Natural killer cell (primary cell): ENCODE results near the gene ARMH3. TPM values are rescaled to one million over a fixed set of nuclear protein-coding genes. Genes with fewer than 3 reads are reported as not detected.
A peak's percentile ranks its signal among the peaks of the same experiment; 100 is the strongest.
"Not testable (repeated sequence)": the region's sequence is repeated elsewhere in the genome, so short reads cannot be mapped to it uniquely, and the experiment has no call there.

Experiments used
- ATAC-seq, 3 donors: fragments of 150-1000 bp in 2 of 3; fragments of 200-7000 bp in 1 of 3; cut with Tn5 transposase; 1 replicate in 1 of 3; 2 replicates in 2 of 3; pipeline ENCODE4 v1.10.0; 2021; ENCODE audit warnings: mild to moderate bottlenecking in 2 of 3, moderate library complexity in 2 of 3
- DNase-seq, 2 donors: peaks; one replicate each; pipeline versions ENCODE4 v3.0.0 to v3.0.0-alpha.2; 2013 to 2021; ENCODE audit warnings: mixed read lengths in 1 of 2
- H3K27ac ChIP-seq: one replicate; pipeline ENCODE4 v1.5.1; 2013; ENCODE audit warnings: mild to moderate bottlenecking, low read length
- H3K27me3 ChIP-seq: one replicate; pipeline ENCODE4 v1.6.1; 2013; ENCODE audit warnings: low read length; ENCODE audit not compliant: control insufficient read depth, insufficient read depth
- H3K36me3 ChIP-seq: one replicate; pipeline ENCODE4 v1.6.1; 2013; ENCODE audit warnings: low read length; ENCODE audit not compliant: control insufficient read depth, insufficient read depth
- H3K4me1 ChIP-seq: one replicate; pipeline ENCODE4 v1.6.1; 2013; ENCODE audit warnings: low read length; ENCODE audit not compliant: control insufficient read depth, insufficient read depth
- H3K4me3 ChIP-seq: one replicate; pipeline ENCODE4 v1.5.1; 2013; ENCODE audit warnings: low read length
- H3K9me3 ChIP-seq: one replicate; pipeline ENCODE4 v1.6.1; 2013; ENCODE audit warnings: low read length; ENCODE audit not compliant: control insufficient read depth, insufficient read depth
- H3K27ac Mint-ChIP-seq, 2 donors: one replicate each; pipeline ENCODE4 v1.8.0; 2022; ENCODE audit warnings: mild to moderate bottlenecking in 2 of 2, mixed read lengths in 2 of 2, moderate library complexity in 1 of 2
- H3K27me3 Mint-ChIP-seq, 2 donors: one replicate each; pipeline ENCODE4 v1.8.0; 2022; ENCODE audit warnings: low read depth in 2 of 2, mixed read lengths in 2 of 2
- H3K36me3 Mint-ChIP-seq: one replicate; pipeline ENCODE4 v1.8.0; 2022; ENCODE audit warnings: mixed read lengths
- H3K4me1 Mint-ChIP-seq, 2 donors: one replicate each; pipeline ENCODE4 v1.8.0; 2022; ENCODE audit warnings: mixed read lengths in 2 of 2
- H3K4me3 Mint-ChIP-seq: one replicate; pipeline ENCODE4 v1.8.0; 2022; ENCODE audit warnings: mild to moderate bottlenecking, moderate library complexity, mixed read lengths
- H3K9me3 Mint-ChIP-seq, 2 donors: one replicate each; pipeline ENCODE4 v1.8.0; 2022; ENCODE audit warnings: mixed read lengths in 2 of 2
- WGBS: methylation state at CpG from one replicate; pipeline ENCODE4 v1.1.7; 2013; ENCODE audit warnings: missing lambda C conversion rate; ENCODE audit not compliant: insufficient coverage; 5-methylcytosine and 5-hydroxymethylcytosine counted together
- intact Hi-C: fragments of 100-400 bp; cut with micrococcal nuclease; formaldehyde crosslinking; loops from one replicate; pipeline ENCODE4 v1.14.2; 2022
- total RNA-seq, 4 donors: library from RNA; stranded (reverse); fragments of 120-200 nt in 1 of 4; gene quantifications; one replicate each; pipeline versions ENCODE4 v1.2.3 to v1.2.4, GENCODE V29; 2013 to 2022
- TF ChIP-seq, protein P1 (sequence below): fragments of 200-600 bp; IDR thresholded peaks from one replicate; pipeline ENCODE4 v1.8.0; 2022; ENCODE audit warnings: antibody characterized with exemption

The ARMH3 gene
- total RNA-seq, 3 donors from 2014 or later (not counting 1 experiment from before 2014, with no cell fraction given) = 29.9 to 38.9 (median 35.4) TPM

DNA sequence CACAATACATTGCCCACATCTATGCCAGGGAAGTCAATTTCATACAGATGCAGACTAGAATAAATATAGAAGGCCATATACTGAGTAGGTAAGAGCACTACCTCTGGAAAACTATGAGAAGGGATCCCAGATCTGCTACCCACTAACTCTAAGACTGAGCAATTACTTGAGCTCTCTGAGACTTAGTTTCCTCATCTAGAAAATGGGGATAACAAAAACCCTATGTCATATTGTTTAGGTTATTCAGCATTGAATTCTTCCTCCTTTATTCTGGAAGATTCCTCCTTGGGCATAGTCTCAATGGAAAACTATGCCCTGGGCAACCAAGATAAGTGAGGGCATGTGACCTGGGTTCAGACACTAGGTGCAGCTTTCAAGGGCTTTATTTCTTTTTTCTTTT lies 4.0 kb upstream of the ARMH3 start:
- no peaks in the 10 kb centered on the region for H3K36me3 Mint-ChIP-seq
- Histone ChIP-seq H3K4me3 (no peak overlapping the region), H3K36me3 (no peaks in the 10 kb centered on the region), H3K27me3 (no peaks in the 10 kb centered on the region), H3K27ac (no peak overlapping the region), H3K4me1 (peaks cover 20% of the 10 kb centered on the region), H3K9me3 (no peaks in the 10 kb centered on the region)
- no peaks in the 10 kb centered on the region for H3K9me3 Mint-ChIP-seq
- ATAC-seq = no peak
- no peak overlapping the region for H3K27ac Mint-ChIP-seq
- H3K4me3 Mint-ChIP-seq = no peak overlapping the region
- intact Hi-C loops = no loop called here
- no peaks in the 10 kb centered on the region for H3K27me3 Mint-ChIP-seq
- no peak for DNase-seq
- TF ChIP-seq, protein P1, sequence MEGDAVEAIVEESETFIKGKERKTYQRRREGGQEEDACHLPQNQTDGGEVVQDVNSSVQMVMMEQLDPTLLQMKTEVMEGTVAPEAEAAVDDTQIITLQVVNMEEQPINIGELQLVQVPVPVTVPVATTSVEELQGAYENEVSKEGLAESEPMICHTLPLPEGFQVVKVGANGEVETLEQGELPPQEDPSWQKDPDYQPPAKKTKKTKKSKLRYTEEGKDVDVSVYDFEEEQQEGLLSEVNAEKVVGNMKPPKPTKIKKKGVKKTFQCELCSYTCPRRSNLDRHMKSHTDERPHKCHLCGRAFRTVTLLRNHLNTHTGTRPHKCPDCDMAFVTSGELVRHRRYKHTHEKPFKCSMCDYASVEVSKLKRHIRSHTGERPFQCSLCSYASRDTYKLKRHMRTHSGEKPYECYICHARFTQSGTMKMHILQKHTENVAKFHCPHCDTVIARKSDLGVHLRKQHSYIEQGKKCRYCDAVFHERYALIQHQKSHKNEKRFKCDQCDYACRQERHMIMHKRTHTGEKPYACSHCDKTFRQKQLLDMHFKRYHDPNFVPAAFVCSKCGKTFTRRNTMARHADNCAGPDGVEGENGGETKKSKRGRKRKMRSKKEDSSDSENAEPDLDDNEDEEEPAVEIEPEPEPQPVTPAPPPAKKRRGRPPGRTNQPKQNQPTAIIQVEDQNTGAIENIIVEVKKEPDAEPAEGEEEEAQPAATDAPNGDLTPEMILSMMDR = no peak
- peaks cover 16% of the 10 kb centered on the region in 2 donors for H3K4me1 Mint-ChIP-seq

DNA sequence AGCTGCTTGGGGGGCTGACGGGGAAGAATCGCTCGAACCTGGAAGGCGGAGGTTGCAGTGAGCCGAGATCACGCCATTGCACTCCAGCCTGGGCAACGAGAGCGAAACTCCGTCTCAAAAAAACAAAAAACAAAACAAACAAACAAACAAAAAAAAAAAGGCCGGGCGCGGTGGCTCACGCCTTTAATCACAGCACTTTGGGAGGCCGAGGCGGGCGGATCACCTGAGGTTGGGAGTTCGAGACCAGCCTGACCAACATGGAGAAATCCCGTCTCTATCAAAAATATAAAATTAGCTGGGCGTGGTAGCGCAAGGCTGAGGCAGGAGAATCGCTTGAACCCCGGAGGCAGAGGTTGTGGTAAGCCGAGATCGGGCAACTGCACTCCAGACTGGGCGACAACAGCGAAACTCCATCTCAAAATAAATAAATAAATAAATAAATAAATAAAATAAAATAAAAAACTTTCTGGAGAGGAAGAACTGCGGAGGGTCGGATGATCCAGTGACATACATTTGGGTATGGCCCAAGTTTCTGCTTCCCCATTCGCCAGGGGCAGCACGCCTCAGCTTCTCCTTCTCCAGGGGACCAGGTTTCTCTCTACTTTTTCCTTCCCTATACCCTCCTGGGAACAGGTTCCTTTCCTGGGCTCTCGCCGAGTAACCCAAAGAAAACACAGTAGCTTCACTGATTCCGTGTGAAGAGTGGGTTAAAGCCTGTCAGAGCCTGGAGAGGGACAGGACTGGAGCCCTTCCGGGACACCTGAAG lies 909 bp downstream of the ARMH3 start:
- H3K36me3 ChIP-seq, H3K27me3 Mint-ChIP-seq, H3K9me3 ChIP-seq, DNase-seq, intact Hi-C loops, H3K9me3 Mint-ChIP-seq, H3K36me3 Mint-ChIP-seq, H3K27me3 ChIP-seq, ATAC-seq: not testable (repeated sequence)
- peak overlapping the region; percentile 85 for H3K27ac ChIP-seq
- H3K4me3 ChIP-seq = peak overlapping the region; percentile 87
- Mint-ChIP-seq H3K4me3 (peak overlapping the region; percentile 95), H3K27ac (peak overlapping the region; percentile 88 to 98), H3K4me1 (peaks cover 29 to 33% of the 10 kb centered on the region in 2 donors)
- 70% methylated on average over 27 of the region's 34 CpGs for WGBS
- peaks cover 22% of the 10 kb centered on the region for H3K4me1 ChIP-seq

DNA sequence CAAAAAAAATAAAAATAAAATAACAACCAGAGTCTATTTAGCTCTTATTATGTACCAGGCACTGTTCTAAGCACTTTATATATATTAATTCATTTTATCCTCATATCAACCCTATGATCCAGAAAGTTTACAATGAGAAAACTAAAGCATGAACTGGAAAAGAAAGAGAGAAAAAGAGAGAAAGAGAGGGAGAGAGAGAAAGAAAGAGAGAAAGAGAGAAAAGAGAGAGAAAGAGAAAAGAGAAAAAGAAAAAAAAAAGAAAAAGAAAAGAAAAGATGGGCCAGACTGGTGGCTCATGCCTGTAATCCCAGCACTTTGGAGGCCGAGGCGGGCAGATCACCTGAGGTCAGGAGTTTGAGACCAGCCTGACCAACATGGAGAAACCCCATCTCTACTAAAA lies 9.9 kb downstream of the ARMH3 start:
- Mint-ChIP-seq H3K27me3 (no peaks in the 10 kb centered on the region), H3K27ac (no peak overlapping the region), H3K9me3 (no peaks in the 10 kb centered on the region), H3K4me3 (no peak overlapping the region), H3K36me3 (no peaks in the 10 kb centered on the region), H3K4me1 (peaks cover 45 to 55% of the 10 kb centered on the region in 2 donors)
- ATAC-seq = no peak
- WGBS = 100% methylated on average over 2 of the region's 2 CpGs
- no peaks in the 10 kb centered on the region for H3K36me3 ChIP-seq
- no peaks in the 10 kb centered on the region for H3K9me3 ChIP-seq
- intact Hi-C loops = no loop called here
- no peaks in the 10 kb centered on the region for H3K27me3 ChIP-seq
- TF ChIP-seq, protein P1 = no peak
- no peak for DNase-seq
- no peaks in the 10 kb centered on the region for H3K4me1 ChIP-seq
- H3K27ac ChIP-seq = no peak overlapping the region
- H3K4me3 ChIP-seq = no peak overlapping the region

DNA sequence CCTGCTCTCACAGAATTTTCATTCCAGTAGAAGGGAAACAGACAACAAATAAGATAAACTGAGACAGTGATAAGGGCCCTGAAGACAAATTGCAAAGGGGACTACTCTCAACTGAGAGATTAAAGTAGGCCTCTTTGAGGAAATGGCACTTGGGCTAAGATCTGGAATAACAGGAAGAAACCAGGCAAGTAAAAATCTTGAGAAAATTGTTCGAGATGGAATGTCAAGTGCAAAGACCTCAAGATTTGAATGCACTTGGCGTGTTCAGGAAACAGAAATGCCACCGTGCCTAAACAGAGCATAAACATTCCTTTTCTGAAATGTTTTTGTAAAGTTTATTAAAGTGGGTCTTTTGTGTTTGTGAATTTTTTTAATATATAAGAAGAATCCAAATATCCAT lies 10.7 kb downstream of the ARMH3 start:
- intact Hi-C loops = no loop called here
- no peak for ATAC-seq
- no peaks in the 10 kb centered on the region for H3K27me3 Mint-ChIP-seq
- no peaks in the 10 kb centered on the region for H3K36me3 Mint-ChIP-seq
- H3K36me3 ChIP-seq = no peaks in the 10 kb centered on the region
- H3K4me3 ChIP-seq = no peak overlapping the region
- H3K27ac ChIP-seq = no peak overlapping the region
- H3K27me3 ChIP-seq = no peaks in the 10 kb centered on the region
- no peak overlapping the region for H3K4me3 Mint-ChIP-seq
- WGBS = 65% methylated on average over 3 of the region's 3 CpGs
- no peak for DNase-seq
- TF ChIP-seq, protein P1 = no peak
- H3K9me3 Mint-ChIP-seq = no peaks in the 10 kb centered on the region
- no peaks in the 10 kb centered on the region for H3K9me3 ChIP-seq
- no peaks in the 10 kb centered on the region for H3K4me1 ChIP-seq
- no peak overlapping the region for H3K27ac Mint-ChIP-seq
- H3K4me1 Mint-ChIP-seq = peaks cover 51 to 59% of the 10 kb centered on the region in 2 donors
